GM19193 (cell line): ENCODE measurements around the gene IL17RC.

Source experiments
- POLR2A ChIP-seq: IDR thresholded peaks from 4 replicates; pipeline ENCODE4 v1.6.1; 2011; ENCODE audit not compliant: insufficient read depth, insufficient read length; ENCODE audit errors: extremely low read depth

IL17RC gene

GRCh38 chr3:9916734-9917680 lies at the start of gene IL17RC:
Gene IL17RC, plus strand, starts transcription at chr3:9917098. Its CDS starts 218 bp downstream, at chr3:9917316.
- no peak for TF ChIP-seq POLR2A

GRCh38 chr3:9867106-9867505 lies 49.8 kb upstream of the IL17RC start:
- no peak for TF ChIP-seq POLR2A

GRCh38 chr3:9869955-9870354 lies 46.9 kb upstream of the IL17RC start:
- TF ChIP-seq POLR2A: no peak

GRCh38 chr3:9870978-9871377 lies 45.9 kb upstream of the IL17RC start:
- no peak for TF ChIP-seq POLR2A

- TF ChIP-seq POLR2A: no peak
Measured at GRCh38 chr3:9875448-9875847, 41.5 kb upstream of the IL17RC start.

- no peak for TF ChIP-seq POLR2A
Measured at GRCh38 chr3:9876991-9877390, 39.9 kb upstream of the IL17RC start.

- no peak for TF ChIP-seq POLR2A
Measured at GRCh38 chr3:9878700-9879099, 38.2 kb upstream of the IL17RC start.

- TF ChIP-seq POLR2A: no peak
Measured at GRCh38 chr3:9879830-9880549, 36.9 kb upstream of the IL17RC start, which contains the start of gene CIDEC. Gene CIDEC, minus strand, starts transcription at chr3:9880253. Its CDS starts 1,767 bp downstream, at chr3:9878486.

GRCh38 chr3:9881441-9881840 lies 35.5 kb upstream of the IL17RC start:
- no peak for TF ChIP-seq POLR2A

- no peak for TF ChIP-seq POLR2A
Measured at GRCh38 chr3:9883706-9884554, 33.0 kb upstream of the IL17RC start.

GRCh38 chr3:9884555-9885165 lies 32.2 kb upstream of the IL17RC start:
- no peak for TF ChIP-seq POLR2A

- no peak for TF ChIP-seq POLR2A
Measured at GRCh38 chr3:9886328-9886727, 30.6 kb upstream of the IL17RC start.

- TF ChIP-seq POLR2A: no peak
Measured at GRCh38 chr3:9887480-9887879, 29.4 kb upstream of the IL17RC start.

- TF ChIP-seq POLR2A: no peak
Measured at GRCh38 chr3:9888540-9888939, 28.4 kb upstream of the IL17RC start.

GRCh38 chr3:9889405-9889804 lies 27.5 kb upstream of the IL17RC start:
- no peak for TF ChIP-seq POLR2A
